Stimulated activated naive CD4-positive, alpha-beta T cell (primary cell): Measurements from ENCODE around the gene TRIM49B.
"Not testable (repeated sequence)": the region's sequence is repeated elsewhere in the genome, so short reads cannot be mapped to it uniquely, and the experiment has no call there.

Experiments used
- DNase-seq, 6 experiments: peaks; one replicate each; lab custom pipeline; 2025; lab: John Stamatoyannopoulos, UW

TRIM49B gene, protein sequence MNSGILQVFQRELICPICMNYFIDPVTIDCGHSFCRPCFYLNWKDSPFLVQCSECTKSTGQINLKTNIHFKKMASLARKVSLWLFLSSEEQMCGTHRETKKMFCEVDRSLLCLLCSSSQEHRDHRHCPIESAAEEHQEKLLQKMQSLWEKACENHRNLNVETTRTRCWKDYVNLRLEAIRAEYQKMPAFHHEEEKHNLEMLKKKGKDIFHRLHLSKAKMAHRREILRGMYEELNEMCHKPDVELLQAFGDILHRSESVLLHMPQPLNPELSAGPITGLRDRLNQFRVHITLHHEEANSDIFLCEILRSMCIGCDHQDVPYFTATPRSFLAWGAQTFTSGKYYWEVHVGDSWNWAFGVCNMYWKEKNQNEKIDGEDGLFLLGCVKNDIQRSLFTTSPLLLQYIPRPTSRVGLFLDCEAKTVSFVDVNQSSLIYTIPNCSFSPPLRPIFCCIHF

DNA sequence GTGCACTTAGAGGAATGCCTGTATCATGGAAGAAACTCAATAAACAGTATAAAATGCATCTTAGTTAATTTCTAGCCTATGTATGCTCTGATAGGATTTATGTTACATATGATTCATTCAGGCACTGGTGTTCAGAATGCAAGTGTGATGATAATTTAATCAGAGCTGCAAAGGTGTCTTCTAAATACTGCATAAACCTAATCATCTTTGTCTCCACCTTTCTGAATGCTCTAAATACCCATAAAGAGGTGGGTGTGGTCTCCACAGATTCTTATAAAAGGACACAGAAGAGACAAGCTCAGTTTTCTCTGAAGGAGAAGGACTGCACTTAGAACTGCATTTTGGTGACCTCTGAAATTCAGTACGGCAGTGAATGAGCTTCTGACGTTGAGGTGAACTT lies at the start of gene TRIM49B:
TRIM49B (plus strand) TSS at position 301 of the 400 bp plus-strand sequence. CDS start 2,777 bp downstream, outside the sequence.
- DNase-seq = not testable (repeated sequence)

DNA sequence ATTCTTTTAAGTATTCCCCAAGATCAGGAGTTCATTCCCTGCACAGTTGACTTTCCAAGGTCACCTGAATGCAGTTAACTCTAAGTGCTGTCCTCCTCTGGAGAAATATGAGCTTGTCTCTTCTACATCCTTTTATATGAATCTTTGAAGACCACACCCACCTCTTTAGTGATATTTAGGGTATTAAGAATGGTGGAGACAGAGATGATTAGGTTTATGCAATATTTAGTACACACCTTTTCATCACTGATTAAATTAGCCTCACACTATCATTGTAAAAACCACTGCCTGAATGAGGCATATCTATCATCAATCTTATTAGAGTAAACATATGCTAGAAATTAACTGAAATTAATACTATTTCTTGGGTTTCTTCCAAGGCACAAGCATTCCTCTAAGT lies 44.8 kb upstream of the TRIM49B start, which contains the start of gene TRIM51G:
TRIM51G (minus strand) TSS at position 101 of the 400 bp plus-strand sequence. CDS start 2,190 bp downstream, outside the sequence.
- not testable (repeated sequence) for DNase-seq

DNA sequence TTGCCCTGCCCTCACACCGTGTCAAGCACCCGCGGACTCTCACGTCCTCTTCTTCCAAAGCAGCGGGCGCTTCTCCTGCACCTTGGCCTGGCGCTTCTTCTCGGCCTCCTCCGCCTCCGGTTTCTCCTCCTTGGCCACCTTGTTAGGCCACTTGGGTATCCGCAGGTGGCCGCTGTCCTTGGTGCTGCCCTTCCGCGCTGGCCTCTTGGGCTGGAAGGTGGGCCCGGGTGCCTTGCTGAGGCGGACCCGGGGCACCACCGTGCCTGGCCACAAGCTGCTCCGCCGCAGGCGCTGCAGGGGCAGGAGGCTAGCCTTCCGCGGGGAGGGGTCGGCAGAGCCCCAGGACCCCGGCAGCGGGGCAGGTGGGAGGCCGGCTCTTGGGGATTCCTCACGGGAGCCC lies 19.6 kb downstream of the TRIM49B start:
- not testable (repeated sequence) for DNase-seq

DNA sequence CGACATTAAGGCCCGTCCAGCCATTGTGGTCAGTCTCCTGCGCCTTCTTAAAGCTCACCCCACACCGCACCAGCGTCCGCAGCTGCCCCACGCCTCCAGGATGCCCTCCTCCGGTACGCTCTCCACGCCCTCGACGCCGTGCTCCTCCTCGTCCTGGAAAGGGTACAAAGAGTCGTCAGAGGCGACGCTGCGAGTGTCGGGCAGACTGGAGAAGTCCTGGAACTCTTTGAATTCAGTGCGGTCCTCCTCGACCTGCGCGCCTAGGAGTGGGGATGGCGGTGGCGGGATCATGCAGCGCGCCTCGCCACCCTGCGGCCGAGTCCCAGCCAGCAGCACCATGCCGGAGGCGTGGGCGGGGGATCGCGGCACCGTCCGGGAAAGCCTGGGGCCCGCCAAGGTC lies 21.2 kb downstream of the TRIM49B start:
- not testable (repeated sequence) for DNase-seq

DNA sequence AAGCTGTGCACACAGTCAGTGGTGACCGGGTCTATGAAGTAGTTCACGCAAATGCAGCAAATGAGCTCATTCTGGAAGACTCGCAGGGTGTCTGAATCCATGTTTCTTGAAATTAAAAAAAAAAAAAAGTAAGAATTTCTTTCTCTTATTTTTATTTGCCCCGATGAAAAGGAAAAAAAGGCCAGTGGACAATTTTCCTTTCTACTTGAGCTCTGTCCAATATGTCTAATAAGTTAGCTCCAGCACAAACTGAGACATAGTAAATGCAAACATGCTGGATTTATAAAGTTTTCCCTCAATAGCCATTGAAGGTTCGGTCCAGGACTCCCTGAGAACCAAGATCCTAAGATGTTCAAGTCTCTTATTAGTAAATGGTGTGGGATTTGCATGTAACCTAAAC lies 30.4 kb downstream of the TRIM49B start, which contains the start of gene TRIM64C:
TRIM64C (minus strand) TSS at position 101 of the 400 bp plus-strand sequence; CDS start at position 101, 0 bp downstream.
- DNase-seq = not testable (repeated sequence)

DNA sequence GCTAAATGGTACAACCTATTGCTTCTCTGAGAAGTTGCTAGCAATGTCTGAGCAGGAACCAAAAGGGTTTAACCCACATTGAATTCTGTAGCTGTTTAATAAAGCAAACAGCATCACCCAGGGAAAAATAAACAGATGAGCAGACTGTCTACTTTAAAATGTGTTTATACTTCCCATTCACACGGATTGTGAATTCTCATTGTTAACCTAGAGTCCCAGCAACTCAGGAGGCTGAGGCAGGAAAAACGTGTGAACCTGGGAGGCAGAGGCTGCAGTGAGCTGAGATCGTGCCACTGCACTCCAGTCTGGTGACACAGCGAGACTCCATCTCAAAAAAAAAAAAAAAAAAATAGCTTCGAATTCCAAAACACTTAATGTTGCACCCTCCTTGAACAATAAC lies 41.3 kb downstream of the TRIM49B start:
- DNase-seq = not testable (repeated sequence)
